Measurements from ENCODE around the gene TMEM235.
"Not testable (repeated sequence)": the region's sequence is repeated elsewhere in the genome, so short reads cannot be mapped to it uniquely, and the experiment has no call there.

Gene TMEM235

GRCh38 chr17:78252701-78253635, 21.5 kb downstream of the TMEM235 start:
- no peak overlapping the region for H3K27ac ChIP-seq
- no peak for DNase-seq (ENCODE audit: low read depth, low spot score)

DNA sequence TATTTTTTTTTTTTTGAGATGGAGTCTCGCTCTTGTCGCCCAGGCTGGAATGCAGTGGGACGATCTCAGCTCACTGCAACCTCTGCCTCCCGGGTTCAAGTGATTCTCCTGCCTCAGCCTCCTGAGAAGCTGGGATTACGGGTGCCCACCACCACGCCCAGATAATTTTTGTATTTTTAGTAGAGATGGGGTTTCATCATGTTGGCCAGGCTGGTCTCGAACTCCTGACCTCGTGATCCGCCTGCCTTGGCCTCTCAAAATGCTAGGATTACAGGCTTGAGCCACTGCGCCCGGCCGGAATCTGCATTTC, 22.2 kb downstream of the TMEM235 start:
- not testable (repeated sequence) for H3K27ac ChIP-seq; DNase-seq (ENCODE audit: low read depth, low spot score)

- no peak overlapping the region for H3K27ac ChIP-seq
- DNase-seq (ENCODE audit: low read depth, low spot score): peak; percentile 26
These were observed 22.7 kb downstream of the TMEM235 start for GRCh38 chr17:78253946-78254672.

GRCh38 chr17:78255029-78255656, 23.7 kb downstream of the TMEM235 start:
- no peak for DNase-seq (ENCODE audit: low read depth, low spot score)
- H3K27ac ChIP-seq: no peak overlapping the region

DNA sequence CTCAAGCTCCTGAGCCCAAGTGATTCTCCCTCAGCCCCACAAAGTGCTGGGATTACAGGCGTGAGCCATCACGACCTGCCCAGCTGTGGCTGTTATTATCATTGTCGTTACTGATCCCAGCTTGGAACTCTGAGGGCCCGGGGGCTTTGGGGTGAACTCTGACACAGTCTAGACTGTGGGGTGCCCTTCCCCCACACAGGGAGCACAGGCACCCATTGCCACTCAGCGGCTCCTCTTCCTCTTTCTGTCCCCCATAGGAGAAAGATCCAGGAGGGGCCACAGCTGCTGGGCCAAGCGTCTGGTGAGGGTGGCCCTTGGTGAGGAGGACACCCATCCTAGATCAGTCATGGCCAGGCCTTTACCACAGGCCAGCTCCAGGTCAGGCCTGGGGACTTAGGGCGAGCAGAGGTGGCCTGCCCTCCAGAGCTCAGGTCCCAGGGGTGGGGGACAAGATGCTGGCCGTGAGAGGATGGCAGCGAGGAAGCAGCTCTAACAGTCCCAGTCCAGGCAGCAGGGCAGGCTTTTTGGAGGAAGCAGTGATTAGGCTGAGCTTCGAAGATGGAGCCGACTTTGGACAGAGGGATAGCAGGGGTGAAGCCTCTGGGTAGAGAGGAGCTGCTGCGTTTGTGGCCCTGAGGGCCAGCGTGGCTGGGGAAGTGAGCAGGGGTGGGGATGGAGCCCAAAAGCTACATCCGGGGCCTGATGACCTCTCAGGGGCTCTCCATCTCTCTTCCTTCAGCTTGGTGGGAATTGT, 24.7 kb downstream of the TMEM235 start:
- no peak for DNase-seq (ENCODE audit: low read depth, low spot score)

GRCh38 chr17:78256707-78257591, 25.5 kb downstream of the TMEM235 start:
- H3K27ac ChIP-seq: no peak overlapping the region
- DNase-seq (ENCODE audit: low read depth, low spot score): no peak

More for the DNA sequence above, 24.7 kb downstream of the TMEM235 start:
- H3K27ac ChIP-seq: no peak overlapping the region

GRCh38 chr17:78257810-78258322, 26.4 kb downstream of the TMEM235 start:
- no peak overlapping the region for H3K27ac ChIP-seq
- no peak for DNase-seq (ENCODE audit: low read depth, low spot score)

DNA sequence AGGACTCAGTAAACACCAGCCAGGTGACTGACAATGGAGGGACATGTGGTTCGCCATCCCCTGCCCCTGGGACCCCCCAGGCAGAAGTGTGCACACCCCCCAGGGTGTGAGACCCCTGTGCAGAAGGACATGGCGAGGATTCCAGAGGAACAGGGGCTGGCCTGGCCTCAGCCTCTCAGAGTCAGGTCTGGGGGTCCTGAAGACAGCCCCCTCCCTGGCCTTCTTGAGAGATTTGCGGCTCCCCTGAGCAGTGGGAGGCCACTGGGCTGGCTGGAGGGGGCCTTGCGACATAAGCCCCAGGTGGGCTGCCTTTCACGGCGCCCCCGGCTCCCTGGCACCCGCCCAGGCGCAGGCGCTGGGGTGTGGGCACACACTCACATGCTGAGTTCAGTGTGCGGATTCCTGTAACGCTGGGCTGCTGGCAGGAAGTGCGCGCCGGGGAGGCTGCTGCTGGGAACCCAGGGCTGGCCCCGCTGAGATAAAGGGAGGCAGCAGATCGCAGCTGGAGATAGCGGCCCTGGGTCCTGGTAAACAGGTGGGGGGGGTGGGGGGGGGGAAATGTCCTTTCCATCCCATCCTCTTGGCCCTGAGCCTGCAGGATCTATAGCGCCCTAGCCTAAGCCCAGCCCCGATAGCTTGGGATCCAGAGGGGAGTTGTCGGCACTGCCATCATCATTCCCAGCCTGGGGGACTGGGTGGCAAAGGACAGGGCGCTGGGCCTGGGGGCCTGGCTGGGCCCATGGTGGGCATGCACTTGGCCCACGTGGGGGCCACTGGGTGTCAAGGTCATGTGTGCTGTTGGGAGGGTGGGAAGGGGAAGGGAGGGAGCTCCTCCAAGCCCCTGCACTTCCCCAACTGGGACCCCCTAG, 27.1 kb downstream of the TMEM235 start:
- no peak for DNase-seq (ENCODE audit: low read depth, low spot score)
- no peak overlapping the region for H3K27ac ChIP-seq

GRCh38 chr17:78259192-78259554, 27.7 kb downstream of the TMEM235 start:
- no peak overlapping the region for H3K27ac ChIP-seq
- DNase-seq (ENCODE audit: low read depth, low spot score): no peak

GRCh38 chr17:78263063-78263735, 31.8 kb downstream of the TMEM235 start:
- H3K27ac ChIP-seq: no peak overlapping the region
- DNase-seq (ENCODE audit: low read depth, low spot score): no peak

DNA sequence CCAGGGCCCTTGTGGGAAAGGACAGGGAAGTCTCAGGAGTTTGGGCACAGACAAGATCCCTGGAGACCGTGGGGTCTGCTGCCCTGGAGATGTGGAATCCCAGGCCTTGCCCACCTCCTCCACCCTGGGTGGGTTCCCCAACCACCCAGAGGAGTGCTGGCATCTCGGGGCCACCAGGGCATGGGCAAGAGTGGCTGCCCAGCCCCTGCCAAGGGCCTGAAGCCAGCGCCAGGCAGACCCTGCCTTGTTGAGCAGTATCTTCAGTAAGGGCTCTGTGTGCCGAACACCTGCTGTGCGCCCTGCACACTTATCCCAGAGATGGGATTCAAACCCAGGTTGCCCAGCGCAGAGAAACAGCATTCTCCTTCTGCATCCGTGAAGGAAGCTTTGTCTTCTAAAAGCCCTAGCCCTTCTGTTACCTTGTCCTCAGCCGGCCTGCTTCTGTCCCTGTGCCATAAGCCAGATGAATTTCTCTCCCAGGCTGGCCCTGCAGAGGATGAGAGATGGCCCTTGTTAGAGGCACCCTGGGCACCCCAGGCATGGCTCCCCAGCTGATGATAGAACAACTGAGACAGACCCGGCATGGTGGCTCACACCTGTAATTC, 32.4 kb downstream of the TMEM235 start:
- H3K27ac ChIP-seq: no peak overlapping the region
- DNase-seq (ENCODE audit: low read depth, low spot score): no peak

DNA sequence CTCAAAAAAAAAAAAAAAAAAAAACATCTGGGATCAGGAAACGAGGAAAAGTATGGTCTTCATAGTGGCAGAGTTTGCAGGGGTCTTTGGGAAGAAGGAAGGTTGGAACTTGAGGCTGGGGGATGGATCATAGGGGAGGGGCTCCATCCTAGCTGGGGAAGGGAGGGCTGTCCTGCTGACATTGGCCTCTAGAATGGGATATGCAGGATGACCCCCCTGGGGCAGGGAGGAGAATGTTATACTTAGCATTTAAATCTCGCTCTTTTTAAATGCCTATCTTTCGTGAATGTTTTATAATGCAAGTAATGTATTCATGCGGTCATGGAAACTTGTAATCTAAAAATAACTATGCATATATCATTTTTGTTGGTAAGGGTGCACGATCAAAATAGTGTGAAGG, 33.2 kb downstream of the TMEM235 start:
- H3K27ac ChIP-seq: no peak overlapping the region
- no peak for DNase-seq (ENCODE audit: low read depth, low spot score)

DNA sequence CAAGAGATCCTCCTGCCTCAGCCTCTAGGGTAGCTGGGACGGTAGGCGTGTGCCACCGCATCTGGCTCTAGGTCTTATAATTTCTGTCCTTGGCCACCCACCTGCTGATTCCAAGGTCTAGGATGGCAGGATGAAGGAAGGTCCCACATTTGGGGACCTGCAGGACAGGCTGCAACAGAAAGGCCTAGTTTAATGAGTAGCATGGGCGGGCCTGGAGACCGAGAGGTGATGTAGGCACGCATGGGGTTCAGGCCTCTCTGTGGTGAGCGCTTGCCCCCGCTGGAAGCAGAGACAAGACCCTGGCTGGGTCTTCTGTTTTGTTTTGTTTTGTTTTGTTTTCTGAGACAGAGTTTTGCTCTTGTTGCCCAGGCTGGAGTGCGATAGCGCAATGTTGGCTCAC, 33.7 kb downstream of the TMEM235 start:
- H3K27ac ChIP-seq: no peak overlapping the region

GRCh38 chr17:78266231-78266631, 34.8 kb downstream of the TMEM235 start:
- DNase-seq (ENCODE audit: low read depth, low spot score): no peak
- H3K27ac ChIP-seq: no peak overlapping the region

More for the DNA sequence above, 33.7 kb downstream of the TMEM235 start:
- no peak for DNase-seq (ENCODE audit: low read depth, low spot score)

GRCh38 chr17:78266771-78267170, 35.3 kb downstream of the TMEM235 start:
- H3K27ac ChIP-seq: no peak overlapping the region
- no peak for DNase-seq (ENCODE audit: low read depth, low spot score)

DNA sequence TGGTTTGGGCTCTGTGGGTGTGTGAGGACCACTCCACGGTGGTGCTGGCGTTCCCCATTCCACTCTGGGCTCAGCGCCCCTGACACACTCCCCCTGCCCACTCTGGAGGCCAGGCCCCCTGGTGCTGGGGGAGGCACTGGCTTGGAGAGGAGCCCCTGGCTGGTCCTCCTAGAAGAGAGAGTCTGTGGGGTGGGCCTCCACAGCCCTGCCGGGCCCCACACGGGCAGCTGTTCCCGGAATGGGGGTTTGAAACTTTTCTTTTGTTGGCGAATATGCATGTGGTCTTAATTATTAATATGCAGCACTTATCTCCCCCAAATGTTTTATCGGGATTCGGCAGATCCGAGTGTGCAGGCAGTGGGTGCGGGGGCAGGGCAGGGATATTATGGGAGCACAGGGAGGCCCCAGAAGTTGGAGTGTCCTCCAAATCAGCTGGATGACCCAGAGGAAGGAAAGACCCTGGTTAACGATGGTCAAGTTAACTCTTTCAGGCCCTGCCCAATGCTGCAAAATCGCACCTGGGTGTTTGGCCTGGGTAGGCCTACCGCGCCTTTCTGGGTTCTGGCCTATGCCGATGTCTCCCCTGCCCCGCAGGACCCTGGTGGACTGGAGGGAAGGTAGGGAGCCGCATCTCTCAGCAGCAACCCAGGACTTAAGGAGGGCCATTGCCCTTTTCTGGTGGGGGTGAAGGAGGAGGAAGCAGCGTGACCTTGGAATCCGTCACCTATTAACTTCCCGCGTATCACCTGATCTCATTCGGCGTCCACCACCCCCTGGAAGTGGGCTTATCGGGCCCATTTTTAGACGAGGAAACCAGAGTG, 36.0 kb downstream of the TMEM235 start:
- H3K27ac ChIP-seq: no peak overlapping the region
- no peak for DNase-seq (ENCODE audit: low read depth, low spot score)
